Chondrocyte (in vitro differentiated cells): ENCODE data around the gene CYP2A7. TPM values are rescaled to one million over a fixed set of nuclear protein-coding genes. Genes with fewer than 3 reads are reported as not detected.
"Not testable (repeated sequence)": the region's sequence is repeated elsewhere in the genome, so short reads cannot be mapped to it uniquely, and the experiment has no call there.

ENCODE experiments used
- DNase-seq: peaks from one replicate; pipeline ENCODE4 v3.0.0; 2021; ENCODE audit warnings: mixed read lengths, low spot score
- H3K27ac Mint-ChIP-seq: one replicate; pipeline ENCODE4 v1.8.0; 2021; ENCODE audit warnings: mild to moderate bottlenecking, moderate library complexity, mixed read lengths; ENCODE audit not compliant: unreplicated experiment
- H3K27me3 Mint-ChIP-seq: 2 replicates; pipeline ENCODE4 v1.8.0; 2021; ENCODE audit warnings: low read depth, mixed read lengths
- H3K36me3 Mint-ChIP-seq: 2 replicates; pipeline ENCODE4 v1.8.0; 2021; ENCODE audit warnings: low read depth, mixed read lengths
- H3K4me1 Mint-ChIP-seq: 2 replicates; pipeline ENCODE4 v1.8.0; 2021; ENCODE audit warnings: low read depth, mild to moderate bottlenecking, mixed read lengths
- H3K4me3 Mint-ChIP-seq: one replicate; pipeline ENCODE4 v1.8.0; 2021; ENCODE audit warnings: mild to moderate bottlenecking, moderate library complexity, mixed read lengths; ENCODE audit not compliant: unreplicated experiment
- H3K9me3 Mint-ChIP-seq: 2 replicates; pipeline ENCODE4 v1.8.0; 2021; ENCODE audit warnings: low read depth, mixed read lengths
- total RNA-seq: library from RNA; stranded (reverse); gene quantifications from 3 replicates; pipeline ENCODE4 v1.2.1, GENCODE V29; 2021
- TF ChIP-seq, protein P1 (sequence below): fragments of 200-600 bp; sonication (generic); IDR thresholded peaks from 2 replicates; pipeline ENCODE4 v1.5.0; 2021; ENCODE audit warnings: antibody characterized with exemption, mild to moderate bottlenecking, moderate library complexity

The CYP2A7 gene
- total RNA-seq, 1 donor from 2014 or later: not detected

DNA sequence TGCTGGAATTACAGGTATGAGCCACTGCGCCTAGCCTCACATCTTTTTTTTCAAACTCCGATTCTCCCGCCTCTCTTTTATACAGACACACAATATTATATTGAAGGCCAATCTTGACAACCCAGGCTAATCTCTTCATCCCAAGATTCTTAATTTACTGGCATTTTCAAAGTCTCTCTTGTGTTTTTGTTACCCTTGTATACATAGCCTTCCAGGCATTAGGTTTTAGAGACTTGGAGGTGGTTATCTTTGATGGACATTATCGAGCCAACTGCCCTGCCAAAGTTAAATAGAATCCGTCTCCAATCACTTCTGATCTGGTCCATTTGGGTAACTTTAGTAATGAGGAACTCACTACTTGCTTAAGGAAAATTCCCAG, 14.4 kb upstream of the CYP2A7 start:
- DNase-seq: no peak
- Mint-ChIP-seq H3K9me3 (no peaks in the 10 kb centered on the region), H3K36me3 (no peaks in the 10 kb centered on the region), H3K27ac (no peak overlapping the region), H3K4me3 (no peak overlapping the region), H3K4me1 (no peaks in the 10 kb centered on the region), H3K27me3 (peaks cover 10% of the 10 kb centered on the region)
- TF ChIP-seq, protein P1, sequence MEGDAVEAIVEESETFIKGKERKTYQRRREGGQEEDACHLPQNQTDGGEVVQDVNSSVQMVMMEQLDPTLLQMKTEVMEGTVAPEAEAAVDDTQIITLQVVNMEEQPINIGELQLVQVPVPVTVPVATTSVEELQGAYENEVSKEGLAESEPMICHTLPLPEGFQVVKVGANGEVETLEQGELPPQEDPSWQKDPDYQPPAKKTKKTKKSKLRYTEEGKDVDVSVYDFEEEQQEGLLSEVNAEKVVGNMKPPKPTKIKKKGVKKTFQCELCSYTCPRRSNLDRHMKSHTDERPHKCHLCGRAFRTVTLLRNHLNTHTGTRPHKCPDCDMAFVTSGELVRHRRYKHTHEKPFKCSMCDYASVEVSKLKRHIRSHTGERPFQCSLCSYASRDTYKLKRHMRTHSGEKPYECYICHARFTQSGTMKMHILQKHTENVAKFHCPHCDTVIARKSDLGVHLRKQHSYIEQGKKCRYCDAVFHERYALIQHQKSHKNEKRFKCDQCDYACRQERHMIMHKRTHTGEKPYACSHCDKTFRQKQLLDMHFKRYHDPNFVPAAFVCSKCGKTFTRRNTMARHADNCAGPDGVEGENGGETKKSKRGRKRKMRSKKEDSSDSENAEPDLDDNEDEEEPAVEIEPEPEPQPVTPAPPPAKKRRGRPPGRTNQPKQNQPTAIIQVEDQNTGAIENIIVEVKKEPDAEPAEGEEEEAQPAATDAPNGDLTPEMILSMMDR: no peak

GRCh38 chr19:40893112-40893511, 11.1 kb upstream of the CYP2A7 start:
- Mint-ChIP-seq H3K9me3 (no peaks in the 10 kb centered on the region), H3K4me3 (no peak overlapping the region), H3K27ac (no peak overlapping the region), H3K27me3 (peaks cover 28% of the 10 kb centered on the region), H3K4me1 (no peaks in the 10 kb centered on the region), H3K36me3 (no peaks in the 10 kb centered on the region)
- DNase-seq: no peak
- TF ChIP-seq, protein P1: no peak

- no peaks in the 10 kb centered on the region for H3K4me1 Mint-ChIP-seq
- DNase-seq: no peak
- no peak overlapping the region for H3K4me3 Mint-ChIP-seq
- H3K36me3 Mint-ChIP-seq: no peaks in the 10 kb centered on the region
- TF ChIP-seq, protein P1: no peak
- peaks cover 29% of the 10 kb centered on the region for H3K27me3 Mint-ChIP-seq
- no peaks in the 10 kb centered on the region for H3K9me3 Mint-ChIP-seq
- no peak overlapping the region for H3K27ac Mint-ChIP-seq
Observed at GRCh38 chr19:40889366-40889765, 7.3 kb upstream of the CYP2A7 start.

DNA sequence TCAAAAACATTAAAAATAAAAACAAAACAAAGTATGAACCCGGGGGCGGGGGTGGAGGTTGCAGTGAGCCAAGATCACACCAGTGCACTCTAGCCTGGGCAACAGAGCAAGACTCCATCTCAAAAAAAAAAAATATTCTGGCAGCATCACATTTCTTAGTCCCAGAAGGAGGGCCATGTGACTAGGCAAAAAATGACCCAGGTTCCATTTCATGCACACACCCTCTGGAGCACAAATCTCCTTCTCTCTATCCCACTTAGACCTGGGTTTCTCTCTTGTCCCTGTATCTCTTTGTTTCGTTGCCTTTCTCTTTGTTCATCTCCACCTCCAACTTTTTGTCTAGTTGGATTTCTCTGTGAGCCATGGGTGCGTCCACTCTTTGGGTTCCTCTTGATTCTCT, 6.2 kb upstream of the CYP2A7 start:
- no peak for DNase-seq
- TF ChIP-seq, protein P1: no peak
- H3K27me3 Mint-ChIP-seq: peaks cover 28% of the 10 kb centered on the region
- no peaks in the 10 kb centered on the region for H3K4me1 Mint-ChIP-seq
- H3K9me3 Mint-ChIP-seq: no peaks in the 10 kb centered on the region
- no peaks in the 10 kb centered on the region for H3K36me3 Mint-ChIP-seq
- H3K27ac Mint-ChIP-seq: no peak overlapping the region
- no peak overlapping the region for H3K4me3 Mint-ChIP-seq

GRCh38 chr19:40884187-40884931, 2.3 kb upstream of the CYP2A7 start:
- DNase-seq, H3K36me3 Mint-ChIP-seq, H3K27ac Mint-ChIP-seq, H3K9me3 Mint-ChIP-seq, H3K4me1 Mint-ChIP-seq, H3K4me3 Mint-ChIP-seq: not testable (repeated sequence)
- peaks cover 28% of the 10 kb centered on the region for H3K27me3 Mint-ChIP-seq

- not testable (repeated sequence) for DNase-seq, H3K4me3 Mint-ChIP-seq, H3K36me3 Mint-ChIP-seq, H3K9me3 Mint-ChIP-seq, H3K4me1 Mint-ChIP-seq, H3K27ac Mint-ChIP-seq
- H3K27me3 Mint-ChIP-seq: peaks cover 43% of the 10 kb centered on the region
Observed at GRCh38 chr19:40879349-40879748, 2.7 kb downstream of the CYP2A7 start.

- H3K27me3 Mint-ChIP-seq: peaks cover 45% of the 10 kb centered on the region
- H3K4me3 Mint-ChIP-seq: not testable (repeated sequence)
Observed at GRCh38 chr19:40875526-40875951, 6.5 kb downstream of the CYP2A7 start.

DNA sequence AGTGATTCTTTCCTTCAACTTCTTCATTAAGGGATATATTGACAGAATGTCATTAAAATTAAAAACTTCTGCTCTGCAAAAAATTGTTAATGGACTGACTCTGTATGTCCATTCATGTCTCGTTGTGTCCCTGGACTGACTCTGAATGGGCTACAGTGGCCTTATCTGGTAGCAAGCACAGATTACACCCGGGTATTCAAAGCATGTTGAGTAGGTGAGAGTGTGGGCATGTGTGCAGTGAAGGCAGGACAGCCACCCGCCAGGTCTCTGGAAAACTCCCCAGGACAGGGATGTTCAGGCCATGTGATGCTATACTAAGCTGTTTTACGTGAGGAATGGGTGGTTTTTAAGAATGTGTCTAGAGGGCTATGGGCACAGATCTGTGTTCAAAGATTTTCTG, 7.2 kb downstream of the CYP2A7 start:
- not testable (repeated sequence) for H3K4me1 Mint-ChIP-seq, H3K4me3 Mint-ChIP-seq, H3K27ac Mint-ChIP-seq, DNase-seq, H3K9me3 Mint-ChIP-seq, H3K36me3 Mint-ChIP-seq
- H3K27me3 Mint-ChIP-seq: peaks cover 47% of the 10 kb centered on the region

More at GRCh38 chr19:40875526-40875951, 6.5 kb downstream of the CYP2A7 start:
- DNase-seq, H3K27ac Mint-ChIP-seq, H3K36me3 Mint-ChIP-seq, H3K9me3 Mint-ChIP-seq, H3K4me1 Mint-ChIP-seq: not testable (repeated sequence)

GRCh38 chr19:40873873-40874272, 8.2 kb downstream of the CYP2A7 start:
- DNase-seq, H3K4me3 Mint-ChIP-seq, H3K27ac Mint-ChIP-seq, H3K36me3 Mint-ChIP-seq, H3K9me3 Mint-ChIP-seq, H3K4me1 Mint-ChIP-seq: not testable (repeated sequence)
- peaks cover 41% of the 10 kb centered on the region for H3K27me3 Mint-ChIP-seq
